Measurements from ENCODE around the gene GATD1. TPM values are rescaled to one million over a fixed set of nuclear protein-coding genes. Genes with fewer than 3 reads are reported as not detected.

The GATD1 gene
- total RNA-seq, 1 donor from 2014 or later = 51.9 TPM

DNA sequence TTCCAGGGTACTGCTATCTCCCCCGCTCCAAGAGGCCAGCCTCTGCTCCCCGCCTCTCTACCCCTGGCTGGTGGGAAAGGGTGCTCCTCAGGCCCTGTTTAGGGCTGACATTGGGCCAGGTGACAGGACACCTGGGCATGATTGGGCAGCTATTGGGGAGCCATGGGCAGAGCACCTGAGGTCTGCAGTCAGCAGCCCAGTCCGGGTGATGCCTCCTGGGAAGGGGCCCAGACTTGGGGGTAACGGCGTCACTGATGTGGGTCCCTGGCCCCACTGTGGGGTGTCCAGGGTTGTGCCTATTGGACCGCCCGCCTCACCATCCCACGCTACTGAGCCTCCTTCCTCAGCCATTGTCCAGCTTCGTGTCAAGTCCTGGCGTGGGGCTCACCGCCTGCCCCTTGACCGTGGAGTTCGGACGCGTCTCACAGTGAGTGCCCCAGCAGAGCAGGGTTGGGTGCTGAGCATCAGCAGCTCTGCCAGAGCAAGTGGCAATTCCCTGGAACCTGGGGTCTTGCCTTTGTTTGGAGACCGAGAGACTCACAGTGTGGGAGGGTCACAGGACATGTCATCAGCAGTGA lies 2.8 kb upstream of the GATD1 start:
- Mint-ChIP-seq H3K4me3 (ENCODE audit: unreplicated experiment) (no peak overlapping the region), H3K9me3 (ENCODE audit: unreplicated experiment) (no peaks in the 10 kb centered on the region), H3K36me3 (ENCODE audit: low read depth, unreplicated experiment) (peaks cover 4% of the 10 kb centered on the region), H3K27me3 (ENCODE audit: low read depth, unreplicated experiment) (no peaks in the 10 kb centered on the region), H3K27ac (ENCODE audit: unreplicated experiment) (no peak overlapping the region), H3K4me1 (ENCODE audit: low read depth, unreplicated experiment) (peaks cover 15% of the 10 kb centered on the region)
- H2AFZ ChIP-seq (ENCODE audit: low read depth, low read length) = no peak overlapping the region
- TF ChIP-seq EZH2 (IDR thresholded peaks at IDR 0.05; ENCODE audit: insufficient read depth, low read length) = no peak
- TF ChIP-seq, protein P1, sequence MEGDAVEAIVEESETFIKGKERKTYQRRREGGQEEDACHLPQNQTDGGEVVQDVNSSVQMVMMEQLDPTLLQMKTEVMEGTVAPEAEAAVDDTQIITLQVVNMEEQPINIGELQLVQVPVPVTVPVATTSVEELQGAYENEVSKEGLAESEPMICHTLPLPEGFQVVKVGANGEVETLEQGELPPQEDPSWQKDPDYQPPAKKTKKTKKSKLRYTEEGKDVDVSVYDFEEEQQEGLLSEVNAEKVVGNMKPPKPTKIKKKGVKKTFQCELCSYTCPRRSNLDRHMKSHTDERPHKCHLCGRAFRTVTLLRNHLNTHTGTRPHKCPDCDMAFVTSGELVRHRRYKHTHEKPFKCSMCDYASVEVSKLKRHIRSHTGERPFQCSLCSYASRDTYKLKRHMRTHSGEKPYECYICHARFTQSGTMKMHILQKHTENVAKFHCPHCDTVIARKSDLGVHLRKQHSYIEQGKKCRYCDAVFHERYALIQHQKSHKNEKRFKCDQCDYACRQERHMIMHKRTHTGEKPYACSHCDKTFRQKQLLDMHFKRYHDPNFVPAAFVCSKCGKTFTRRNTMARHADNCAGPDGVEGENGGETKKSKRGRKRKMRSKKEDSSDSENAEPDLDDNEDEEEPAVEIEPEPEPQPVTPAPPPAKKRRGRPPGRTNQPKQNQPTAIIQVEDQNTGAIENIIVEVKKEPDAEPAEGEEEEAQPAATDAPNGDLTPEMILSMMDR (IDR thresholded peaks at IDR 0.05; ENCODE audit: insufficient read depth, low read depth, low read length) = no peak
- no peaks in the 10 kb centered on the region for H3K27me3 ChIP-seq (ENCODE audit: insufficient read depth, low read length)
- no peaks in the 10 kb centered on the region for H3K9me3 ChIP-seq (ENCODE audit: insufficient read depth, low read depth, low read length)
- H3K4me2 ChIP-seq (ENCODE audit: low read length) = no peak overlapping the region
- H3K36me3 ChIP-seq (ENCODE audit: insufficient read depth, low read length) = no peaks in the 10 kb centered on the region
- no peak for DNase-seq (ENCODE audit: low read depth)
- H3K4me3 ChIP-seq (ENCODE audit: insufficient read depth, low read depth, low read length) = no peak overlapping the region
- H3K27ac ChIP-seq (ENCODE audit: low read depth, low read length) = no peak overlapping the region
- no peak overlapping the region for H3K9ac ChIP-seq (ENCODE audit: low read length)
- peaks cover 31% of the 10 kb centered on the region for H3K4me1 ChIP-seq (ENCODE audit: insufficient read depth, low read length)
- peaks cover 52% of the 10 kb centered on the region for H3K79me2 ChIP-seq (ENCODE audit: insufficient read depth, low read length)
- peaks cover 54% of the 10 kb centered on the region for H4K20me1 ChIP-seq (ENCODE audit: insufficient read depth, low read length)
- FAIRE-seq = no peak

DNA sequence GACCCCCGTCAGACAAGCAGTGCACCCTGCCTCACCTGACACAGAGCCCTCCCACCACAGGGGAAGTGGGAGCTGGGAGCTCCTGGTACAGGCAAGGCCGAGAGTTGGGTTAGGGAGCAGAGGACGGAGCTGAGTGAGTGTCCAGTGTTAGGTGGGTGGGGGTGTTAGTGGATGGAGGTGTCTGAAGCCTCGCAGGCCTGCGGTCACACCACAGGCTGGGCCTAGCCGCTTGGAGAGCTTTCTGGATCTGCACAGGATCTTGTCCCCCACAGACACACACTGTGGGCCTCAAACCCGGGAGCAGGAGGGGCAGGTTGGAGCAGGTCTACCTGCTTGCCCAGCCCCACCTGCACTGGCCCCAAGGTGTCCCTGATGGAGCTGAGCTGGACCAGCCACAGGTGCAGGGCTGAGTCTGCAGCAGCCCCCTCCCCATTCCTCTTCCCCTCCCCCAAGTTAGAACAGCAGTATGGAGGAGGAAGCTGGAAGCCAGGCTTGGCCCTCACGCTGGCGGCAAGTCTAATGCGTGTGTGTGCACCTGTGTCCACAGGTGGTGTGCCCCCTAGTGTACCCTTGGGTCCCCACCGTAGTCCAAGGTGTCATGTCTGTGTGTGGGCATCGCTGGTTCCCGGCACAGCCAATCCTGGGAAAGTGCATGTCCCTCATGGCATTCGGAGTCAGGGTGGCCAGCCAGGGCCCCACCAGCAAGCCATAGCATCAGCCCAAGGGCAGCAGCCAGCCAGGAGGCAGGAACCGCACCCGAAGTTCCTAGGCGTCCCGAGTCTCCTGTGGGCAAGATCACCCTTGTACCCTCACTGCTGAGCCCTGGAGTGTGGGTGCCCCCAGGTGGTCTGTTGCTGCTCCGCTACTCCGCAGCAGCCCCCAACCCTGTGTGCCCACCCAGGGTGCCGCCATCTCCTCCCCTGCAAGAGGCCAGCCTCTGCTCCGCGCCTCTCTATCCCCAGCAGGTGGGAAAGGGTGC lies 2.0 kb upstream of the GATD1 start:
- H3K4me3 ChIP-seq (ENCODE audit: insufficient read depth, low read depth, low read length) = no peak overlapping the region
- H3K79me2 ChIP-seq (ENCODE audit: insufficient read depth, low read length) = peaks cover 60% of the 10 kb centered on the region
- no peak overlapping the region for H3K27ac ChIP-seq (ENCODE audit: low read depth, low read length)
- DNase-seq (ENCODE audit: low read depth) (no peak), FAIRE-seq (no peak)
- H3K4me1 Mint-ChIP-seq (ENCODE audit: low read depth, unreplicated experiment) = peaks cover 15% of the 10 kb centered on the region
- H2AFZ ChIP-seq (ENCODE audit: low read depth, low read length) = no peak overlapping the region
- no peak overlapping the region for H3K4me2 ChIP-seq (ENCODE audit: low read length)
- no peaks in the 10 kb centered on the region for H3K27me3 ChIP-seq (ENCODE audit: insufficient read depth, low read length)
- no peaks in the 10 kb centered on the region for H3K9me3 ChIP-seq (ENCODE audit: insufficient read depth, low read depth, low read length)
- H3K27ac Mint-ChIP-seq (ENCODE audit: unreplicated experiment) = no peak overlapping the region
- no peaks in the 10 kb centered on the region for H3K27me3 Mint-ChIP-seq (ENCODE audit: low read depth, unreplicated experiment)
- no peaks in the 10 kb centered on the region for H3K36me3 ChIP-seq (ENCODE audit: insufficient read depth, low read length)
- H3K4me1 ChIP-seq (ENCODE audit: insufficient read depth, low read length) = peaks cover 35% of the 10 kb centered on the region
- H3K4me3 Mint-ChIP-seq (ENCODE audit: unreplicated experiment) = peak overlapping the region; percentile 54
- no peaks in the 10 kb centered on the region for H3K9me3 Mint-ChIP-seq (ENCODE audit: unreplicated experiment)
- peaks cover 62% of the 10 kb centered on the region for H4K20me1 ChIP-seq (ENCODE audit: insufficient read depth, low read length)
- TF ChIP-seq, protein P1 (IDR thresholded peaks at IDR 0.05; ENCODE audit: insufficient read depth, low read depth, low read length) = no peak
- TF ChIP-seq EZH2 (IDR thresholded peaks at IDR 0.05; ENCODE audit: insufficient read depth, low read length) = no peak
- peaks cover 4% of the 10 kb centered on the region for H3K36me3 Mint-ChIP-seq (ENCODE audit: low read depth, unreplicated experiment)
- no peak overlapping the region for H3K9ac ChIP-seq (ENCODE audit: low read length)
